Stimulated activated CD8-positive, alpha-beta memory T cell treated with anti-CD3 and anti-CD28 coated beads, Interleukin-12 subunit alpha, Interleukin-12 subunit beta, amount 100 ng/mL, for 1 hour (primary cell): Measurements from ENCODE around the gene AOPEP.
A peak's percentile ranks its signal among the peaks of the same experiment; 100 is the strongest.
"Not testable (repeated sequence)": the region's sequence is repeated elsewhere in the genome, so short reads cannot be mapped to it uniquely, and the experiment has no call there.

Source experiments
- DNase-seq: peaks from one replicate; pipeline ENCODE4 v3.0.0-alpha.2; 2020; ENCODE audit warnings: low read depth

AOPEP gene

GRCh38 chr9:94870465-94870792 is 143.9 kb downstream of the AOPEP start:
- no peak for DNase-seq

DNA sequence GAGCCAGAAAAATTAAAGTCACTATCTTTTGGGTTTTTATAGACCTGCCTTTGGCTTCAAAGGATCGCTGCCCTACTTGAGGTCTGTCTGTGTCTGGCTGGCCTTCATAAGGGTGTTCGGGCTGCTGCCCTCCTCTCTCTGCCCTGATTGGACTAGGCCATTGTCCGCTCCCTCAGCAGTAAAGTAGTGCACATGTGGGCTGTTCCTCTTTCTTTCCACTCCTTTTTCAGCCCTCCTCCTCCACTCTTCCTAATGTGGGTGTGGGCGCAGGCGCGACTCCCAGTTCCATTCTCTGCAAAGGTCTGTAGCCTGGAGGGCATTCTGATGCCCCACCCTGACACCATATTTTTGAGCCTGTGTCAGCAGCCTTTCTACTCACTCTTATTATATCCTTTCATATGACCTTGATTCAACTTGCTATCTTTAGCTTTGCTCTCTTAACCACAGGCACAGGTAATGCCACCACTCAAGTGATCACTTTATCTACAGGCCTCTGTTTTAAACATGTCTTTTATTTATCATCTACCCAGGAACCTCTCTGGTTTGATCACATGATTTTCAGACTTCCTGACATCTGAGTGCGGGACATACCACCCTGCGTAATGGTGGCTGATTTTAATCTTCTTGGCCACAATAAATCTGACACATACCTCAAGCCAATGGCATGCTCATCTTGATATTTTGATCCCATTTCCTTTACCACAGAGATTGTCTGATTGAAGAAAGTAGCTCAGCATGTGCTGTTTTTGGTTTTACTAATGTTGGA is 144.5 kb downstream of the AOPEP start:
- DNase-seq: peak; percentile 15

DNA sequence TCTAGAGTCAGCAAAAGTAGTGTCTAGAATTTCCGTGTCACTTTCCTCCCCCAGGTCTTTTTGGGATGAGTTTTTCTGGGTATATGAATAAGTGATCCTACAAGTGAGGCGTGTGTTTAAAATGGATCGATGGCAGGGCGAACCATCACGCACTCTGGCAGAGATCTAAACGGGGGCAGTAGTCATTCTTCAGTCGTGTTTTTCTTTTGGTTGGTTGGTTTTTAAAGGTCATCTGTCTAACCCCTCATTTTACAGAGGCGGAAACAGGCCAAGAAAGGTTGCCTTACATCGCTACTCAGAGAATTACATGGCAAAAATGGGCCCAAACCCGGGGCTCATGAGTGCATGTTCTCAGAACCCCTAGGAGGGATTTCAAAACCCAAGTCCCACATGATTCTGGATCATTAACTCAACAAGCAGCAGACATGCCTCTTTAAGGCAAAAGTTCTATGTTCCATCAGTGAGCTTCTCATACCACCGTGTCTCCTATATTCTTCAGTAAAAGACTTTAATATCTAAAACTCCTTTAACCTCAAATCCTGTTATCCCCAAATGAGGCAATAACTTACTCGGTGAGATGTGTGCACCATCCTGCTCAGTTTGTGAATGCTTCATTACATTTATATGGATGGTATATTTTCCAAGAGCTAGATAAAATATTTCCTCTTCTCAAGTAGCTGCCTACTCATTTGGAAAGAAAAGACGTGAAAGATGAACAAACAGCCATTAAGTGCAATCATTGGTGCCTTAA is 145.8 kb downstream of the AOPEP start:
- DNase-seq: no peak

DNA sequence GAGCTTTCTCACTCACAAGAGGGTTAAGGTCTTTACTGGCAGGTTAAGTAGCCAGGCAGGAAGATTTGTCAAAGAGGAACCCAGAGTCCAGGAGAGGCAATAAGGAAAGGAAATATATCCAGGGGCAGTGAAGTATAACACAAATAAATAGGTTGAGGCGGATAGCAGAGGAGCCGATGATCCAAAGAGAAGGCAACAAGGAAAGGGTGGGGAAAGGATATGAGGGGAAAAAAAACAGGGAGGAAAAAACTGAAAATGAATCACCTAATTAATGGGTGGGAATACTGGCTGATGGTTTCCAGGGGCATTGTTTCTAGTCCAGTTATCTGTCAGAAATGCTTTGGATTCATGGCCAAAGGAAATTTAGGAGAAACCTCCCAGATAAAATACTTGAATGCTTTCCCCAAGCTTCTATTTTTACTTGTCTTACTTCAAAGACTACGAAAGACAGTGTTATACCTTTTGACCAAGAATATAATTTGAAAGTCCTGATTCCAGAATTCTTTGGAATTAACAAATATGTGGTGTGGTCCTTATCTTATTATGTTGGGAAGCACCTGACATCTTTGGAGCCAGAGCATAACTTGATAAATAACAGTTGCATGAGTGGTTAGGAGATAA is 146.5 kb downstream of the AOPEP start:
- no peak for DNase-seq

GRCh38 chr9:94874316-94874715 is 147.8 kb downstream of the AOPEP start:
- no peak for DNase-seq

DNA sequence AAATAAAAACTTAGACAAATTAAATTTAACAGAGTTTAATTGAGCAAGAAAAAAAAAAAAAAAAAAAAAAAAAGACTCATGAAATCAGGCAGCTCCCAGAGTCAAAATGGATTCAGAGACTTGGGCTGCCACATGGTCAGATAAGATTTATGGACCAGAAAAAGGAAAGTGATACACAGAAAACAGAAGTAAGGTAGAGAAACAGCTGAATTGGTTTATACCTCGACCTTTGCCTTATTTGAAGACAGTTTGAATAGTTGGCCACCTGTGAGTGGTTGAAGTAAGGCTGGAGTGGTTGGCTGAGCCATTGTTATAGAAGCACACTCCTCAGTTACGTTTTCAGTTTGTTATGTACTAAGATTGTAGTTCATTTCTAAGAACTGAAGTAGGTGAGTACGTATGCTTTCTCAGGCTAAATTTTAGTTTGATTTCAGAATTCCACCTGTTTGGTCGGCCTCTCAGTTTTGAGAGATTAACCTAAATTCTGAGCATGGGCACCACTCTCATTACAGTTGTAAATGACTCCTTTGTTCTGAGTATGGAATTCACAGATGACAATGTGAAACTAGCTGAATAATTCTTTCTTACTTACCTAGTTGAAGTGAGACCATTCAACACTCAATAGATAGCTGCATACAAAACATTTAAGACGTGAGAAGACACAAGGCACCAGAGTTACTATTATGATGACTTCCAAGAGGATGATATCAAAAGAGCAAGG is 149.0 kb downstream of the AOPEP start:
- no peak for DNase-seq

DNA sequence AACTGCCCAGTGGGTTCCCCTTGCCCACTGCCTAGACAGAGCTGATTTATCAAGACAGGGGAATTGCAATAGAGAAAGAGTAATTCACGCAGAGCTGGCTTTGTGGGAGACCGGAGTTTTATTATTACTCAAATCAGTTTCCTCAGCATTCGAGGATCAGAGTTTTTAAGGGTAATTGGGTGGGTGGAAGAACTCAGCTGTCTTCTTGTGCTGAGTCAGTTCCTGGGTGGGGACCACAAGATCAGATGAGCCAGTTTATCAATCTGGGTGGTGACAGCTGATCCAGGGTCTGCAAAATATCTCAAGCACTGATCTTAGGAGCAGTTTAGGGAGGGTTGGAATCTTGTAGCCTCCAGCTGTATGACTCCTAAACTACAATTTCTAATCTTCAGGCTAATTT is 152.3 kb downstream of the AOPEP start:
- DNase-seq: not testable (repeated sequence)

- DNase-seq: no peak
Observed at GRCh38 chr9:94879230-94879629, 152.7 kb downstream of the AOPEP start.

GRCh38 chr9:94881023-94881422 is 154.5 kb downstream of the AOPEP start:
- no peak for DNase-seq

GRCh38 chr9:94881454-94881853 is 155.0 kb downstream of the AOPEP start:
- DNase-seq: no peak

DNA sequence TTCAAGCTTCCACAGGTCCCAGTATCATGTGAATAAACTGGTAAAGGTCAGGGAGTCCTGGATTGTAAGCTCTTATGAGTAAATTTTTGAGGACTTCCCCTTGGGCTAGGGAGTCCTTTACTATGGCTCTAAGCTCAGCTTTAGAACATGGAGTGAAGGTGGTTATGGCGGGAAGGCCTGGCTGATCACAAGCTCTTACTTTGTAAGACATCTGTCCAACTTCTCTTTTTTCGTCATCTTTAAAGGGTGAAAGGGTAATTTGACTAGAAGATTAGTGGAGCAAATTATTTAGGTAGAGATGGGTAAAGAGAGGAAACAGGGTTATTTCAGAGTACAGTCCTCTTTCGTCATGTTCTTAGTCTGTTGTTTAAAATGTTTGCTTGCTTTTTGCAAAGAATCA is 155.4 kb downstream of the AOPEP start:
- DNase-seq: no peak

- DNase-seq: no peak
Observed at GRCh38 chr9:94882966-94883641, 156.6 kb downstream of the AOPEP start.

DNA sequence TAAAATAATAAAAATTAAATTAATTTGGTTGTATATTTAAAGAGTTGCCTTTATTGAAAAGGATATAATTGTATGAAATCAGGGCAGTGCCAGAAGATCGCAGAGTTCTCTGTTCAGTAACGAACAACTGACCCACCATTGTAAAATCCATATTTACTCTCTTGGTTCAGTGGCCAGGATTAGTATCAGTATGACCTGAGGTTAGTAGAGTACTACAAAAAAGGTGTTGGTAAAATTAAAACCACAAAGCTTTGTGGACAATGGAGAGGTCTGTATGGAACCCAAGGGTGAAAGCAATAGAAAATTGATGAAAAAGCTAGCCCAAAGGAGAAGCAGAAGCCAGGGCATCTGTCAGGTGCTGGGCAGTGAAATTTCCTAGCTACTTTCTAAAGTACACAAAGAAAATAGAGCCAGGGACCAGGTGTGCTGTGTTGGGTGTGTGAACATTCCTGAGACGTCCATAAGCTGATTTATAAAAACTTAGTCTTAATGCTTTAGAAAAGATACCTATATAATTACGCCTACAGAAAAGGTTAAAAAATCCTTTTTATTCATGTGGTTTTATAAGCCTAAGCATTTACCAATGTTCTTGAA is 159.5 kb downstream of the AOPEP start:
- no peak for DNase-seq

DNA sequence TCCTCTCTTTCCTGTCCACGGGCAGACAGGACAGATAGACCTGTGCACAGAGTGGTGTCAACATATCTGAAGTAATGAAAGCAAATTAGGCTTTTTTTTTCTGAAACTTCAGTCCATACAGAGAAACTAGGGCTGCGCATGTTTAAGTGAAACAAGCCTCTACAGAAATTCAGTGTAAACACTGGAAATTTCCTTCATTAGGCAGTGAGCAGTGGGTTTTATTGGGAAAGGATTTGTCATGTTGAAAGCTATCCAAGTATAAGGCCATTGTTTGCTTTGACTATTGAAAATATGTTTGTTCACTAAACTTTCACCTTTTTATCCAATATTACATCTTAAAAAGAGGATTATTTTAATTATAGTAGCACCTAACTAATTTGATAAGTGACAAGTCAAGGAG is 161.2 kb downstream of the AOPEP start:
- DNase-seq: no peak

DNA sequence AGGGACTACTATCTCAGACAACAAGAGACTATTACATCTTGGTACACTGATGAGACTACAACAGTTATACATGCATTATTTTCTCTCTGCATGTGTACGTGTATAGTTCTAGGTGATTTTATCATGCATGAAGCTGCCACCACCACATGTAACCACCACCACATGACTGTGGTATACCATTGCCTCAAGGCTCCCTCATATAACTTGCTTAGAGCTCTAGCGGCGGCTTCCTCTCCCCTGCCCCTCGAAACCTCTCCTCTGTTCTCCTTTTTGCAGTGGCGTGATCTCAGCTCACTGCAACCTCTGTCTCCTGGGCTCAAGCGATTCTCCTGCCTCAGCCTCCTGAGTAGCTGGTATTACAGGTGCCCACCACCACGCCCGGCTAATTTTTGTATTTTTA is 162.3 kb downstream of the AOPEP start:
- no peak for DNase-seq

GRCh38 chr9:94889628-94890027 is 163.1 kb downstream of the AOPEP start:
- DNase-seq: no peak

- no peak for DNase-seq
Observed at GRCh38 chr9:94891183-94891582, 164.7 kb downstream of the AOPEP start.

DNA sequence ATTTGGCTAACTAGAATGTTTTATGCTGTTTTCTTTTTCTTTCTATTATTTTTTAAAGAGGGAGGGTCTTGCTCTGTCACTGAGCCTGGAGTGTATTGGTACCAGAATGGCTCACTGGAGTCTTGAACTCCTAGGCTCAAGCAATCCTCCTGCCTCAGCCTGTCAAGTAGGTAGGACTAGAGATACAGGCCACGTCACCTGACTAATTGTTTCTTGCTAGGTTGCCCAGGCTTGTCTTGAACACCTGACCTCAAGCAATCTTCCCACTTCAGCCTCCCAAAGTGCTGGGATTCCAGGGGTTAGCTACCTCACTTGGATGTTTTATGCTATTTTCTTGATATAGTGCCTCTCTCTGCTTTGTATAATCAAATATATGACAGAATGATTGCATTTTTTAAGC is 166.2 kb downstream of the AOPEP start:
- DNase-seq: no peak

DNA sequence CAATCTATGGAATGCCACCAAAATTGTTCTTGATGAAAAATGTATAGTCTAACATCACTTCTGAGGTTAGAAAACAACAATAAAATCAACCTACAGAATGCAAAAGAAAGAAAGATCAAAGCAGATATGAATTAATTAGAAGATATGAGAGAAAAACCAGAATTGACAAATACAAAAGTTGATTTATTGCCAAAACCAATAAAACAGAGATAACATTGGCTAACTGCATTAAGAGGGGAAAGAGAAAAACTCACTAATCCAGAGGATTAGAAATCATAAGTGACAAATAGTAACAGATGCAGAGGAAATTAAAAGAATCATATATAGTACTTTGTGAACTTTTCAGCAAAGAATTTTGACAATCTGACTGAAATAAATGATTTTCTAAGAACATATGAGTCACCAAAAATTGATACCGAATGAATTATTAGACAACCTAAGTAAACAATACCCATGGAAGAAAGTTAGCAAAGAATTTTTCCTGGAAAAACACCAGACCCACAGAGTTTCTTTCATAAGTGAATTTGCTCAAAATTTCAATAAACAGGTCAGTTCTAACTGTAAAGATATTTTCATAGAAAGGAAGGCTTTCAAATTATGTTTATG is 167.7 kb downstream of the AOPEP start:
- DNase-seq: no peak

- no peak for DNase-seq
Observed at GRCh38 chr9:94895668-94896067, 169.2 kb downstream of the AOPEP start.

DNA sequence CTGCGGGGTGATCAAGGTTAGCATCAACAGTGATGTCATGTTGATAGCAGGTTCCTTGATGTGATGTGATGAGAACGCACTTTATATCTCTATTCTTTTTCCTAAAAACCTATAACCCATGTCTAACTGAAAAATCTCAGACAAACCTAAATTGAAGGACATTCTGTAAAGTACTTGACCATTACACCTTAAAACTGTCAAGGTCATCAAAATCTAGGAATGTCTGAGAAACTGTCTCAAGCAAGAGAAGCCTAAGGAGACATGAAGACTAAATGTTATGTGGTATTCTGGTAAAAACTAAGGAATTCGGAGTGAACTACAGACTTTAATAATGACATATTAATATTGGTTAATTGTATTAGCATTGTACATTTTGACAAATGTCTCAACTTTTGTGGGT is 170.0 kb downstream of the AOPEP start:
- DNase-seq: no peak
